GM12878 (cell line): ENCODE data around the gene HMCN1. TPM values are rescaled to one million over a fixed set of nuclear protein-coding genes. Genes with fewer than 3 reads are reported as not detected.

Source experiments
- ATAC-seq: fragments of 200-7000 bp; cut with Tn5 transposase; 3 replicates; pipeline ENCODE4 v1.9.1; 2020; ENCODE audit warnings: mild to moderate bottlenecking, moderate library complexity
- BruUV-seq: library from RNA; stranded (reverse); fragments of 400-500 nt; replicated peaks from 2 replicates; lab custom pipeline; 2021; lab: Mats Ljungman, UMichigan
- CTCF ChIA-PET: fragments of 300-600 bp; sonication (Branson Sonifier 250); formaldehyde crosslinking; extraction: SDS; loops from one replicate; lab custom pipeline; 2021; ENCODE audit warnings: inconsistent platforms; lab: Yijun Ruan, JAX
- POLR2A ChIA-PET: fragments of 350-600 bp; formaldehyde crosslinking; extraction: SDS; loops from one replicate; lab custom pipeline; 2021; ENCODE audit warnings: inconsistent platforms; lab: Charles Lee
- RAD21 ChIA-PET: fragments of 300-600 bp; sonication (Branson Sonifier 250); formaldehyde crosslinking; loops from one replicate; lab custom pipeline; 2023; ENCODE audit warnings: antibody characterized with exemption; ENCODE audit not compliant: unreplicated experiment; lab: Charles Lee
- SMC1A ChIA-PET: fragments of 300-600 bp; sonication (Branson Sonifier 250); formaldehyde crosslinking; loops from one replicate; lab custom pipeline; 2023; ENCODE audit not compliant: unreplicated experiment, uncharacterized antibody; lab: Charles Lee
- DNase-seq: peaks from one replicate; pipeline ENCODE4 v3.0.0-alpha.2; 2011; ENCODE audit warnings: low read depth, low spot score
- FAIRE-seq: peaks from 3 replicates; lab custom pipeline; 2011; peaks lifted over from hg19 to GRCh38; lab: Jason Lieb, UNC
- H2AFZ ChIP-seq: 2 replicates; pipeline ENCODE4 v1.6.0; 2011; ENCODE audit warnings: low read depth, low read length, control low read depth; ENCODE audit not compliant: control insufficient read depth
- H3K27ac ChIP-seq: 2 replicates; pipeline ENCODE4 v1.5.1; 2011; ENCODE audit warnings: control low read depth; ENCODE audit not compliant: control insufficient read depth, insufficient read depth
- H3K27me3 ChIP-seq, 2 experiments: replicated peaks in 1 of 2; 2 replicates each; pipeline versions ENCODE4 v1.6.0 to v1.6.1; 2011; ENCODE audit warnings: low read length in 1 of 2; ENCODE audit not compliant: control insufficient read depth in 2 of 2, insufficient read depth in 2 of 2
- H3K36me3 ChIP-seq, 2 experiments: 2 replicates each; pipeline ENCODE4 v1.5.1; 2011; ENCODE audit warnings: low read length in 1 of 2; ENCODE audit not compliant: control insufficient read depth in 2 of 2, insufficient read depth in 2 of 2
- H3K4me1 ChIP-seq: 2 replicates; pipeline ENCODE4 v1.6.1; 2011; ENCODE audit warnings: mild to moderate bottlenecking, low read length, moderate library complexity, mixed read lengths; ENCODE audit not compliant: control insufficient read depth, insufficient read depth
- H3K4me2 ChIP-seq: 2 replicates; pipeline ENCODE4 v1.6.0; 2011; ENCODE audit warnings: control low read depth; ENCODE audit not compliant: control insufficient read depth, insufficient read depth
- H3K4me3 ChIP-seq: fragments of 200-600 bp; sonication (generic); 2 replicates; pipeline ENCODE4 v1.5.1; 2016
- H3K79me2 ChIP-seq: 2 replicates; pipeline ENCODE4 v1.6.0; 2011; ENCODE audit warnings: low read length; ENCODE audit not compliant: control insufficient read depth, insufficient read depth
- H3K9ac ChIP-seq: 2 replicates; pipeline ENCODE4 v1.8.0; 2011; ENCODE audit warnings: low read length, control low read depth, mixed read lengths; ENCODE audit not compliant: control insufficient read depth, insufficient read depth
- H3K9me3 ChIP-seq: replicated peaks from 3 replicates; pipeline ENCODE4 v1.5.1; 2011; ENCODE audit warnings: mild to moderate bottlenecking, low read length; ENCODE audit not compliant: control insufficient read depth, insufficient read depth
- H4K20me1 ChIP-seq: 2 replicates; pipeline ENCODE4 v1.6.0; 2011; ENCODE audit not compliant: control insufficient read depth, insufficient read depth
- CBFB ChIP-seq: IDR thresholded peaks from 2 replicates; pipeline ENCODE4 v1.6.1; 2016; ENCODE audit warnings: antibody characterized with exemption, low read depth
- CHD4 ChIP-seq: fragments of 200-600 bp; sonication (generic); IDR thresholded peaks from 2 replicates; pipeline ENCODE4 v1.6.1; 2016; ENCODE audit warnings: mild to moderate bottlenecking
- HDAC2 ChIP-seq: fragments of 200-600 bp; sonication (generic); IDR thresholded peaks from 2 replicates; pipeline ENCODE4 v1.6.1; 2017
- HDAC6 ChIP-seq: fragments of 200-600 bp; sonication (generic); IDR thresholded peaks from one replicate; pipeline ENCODE4 v1.8.0; 2017; ENCODE audit warnings: antibody characterized with exemption; ENCODE audit not compliant: unreplicated experiment
- MYB ChIP-seq: fragments of 150-350 bp; IDR thresholded peaks from 2 replicates; pipeline ENCODE4 v1.6.1; 2014; ENCODE audit warnings: mild to moderate bottlenecking, low read depth, low read length, borderline replicate concordance
- NR2C1 ChIP-seq: fragments of 450-650 bp; IDR thresholded peaks from 2 replicates; pipeline ENCODE4 v1.6.1; 2017; ENCODE audit warnings: antibody characterized with exemption, mild to moderate bottlenecking, moderate library complexity
- NRF1 ChIP-seq: conservative IDR thresholded peaks from 2 replicates; pipeline ENCODE4 v1.6.1; 2011; ENCODE audit warnings: mild to moderate bottlenecking, low read depth, low read length, improper control_type of control experiment
- POLR2AphosphoS2 ChIP-seq: IDR thresholded peaks from 2 replicates; pipeline ENCODE4 v1.6.1; 2011; ENCODE audit warnings: low read depth, mild to moderate bottlenecking, low read length, improper control_type of control experiment, moderate library complexity
- SMC3 ChIP-seq: IDR thresholded peaks from 2 replicates; pipeline ENCODE4 v1.6.1; 2011; ENCODE audit warnings: low read length, improper control_type of control experiment, borderline replicate concordance
- STAT1 ChIP-seq: fragments of 450-650 bp; conservative IDR thresholded peaks from 2 replicates; pipeline ENCODE4 v1.6.1; 2014; ENCODE audit warnings: antibody characterized with exemption, mild to moderate bottlenecking
- WGBS: methylation state at CpG from one replicate; pipeline ENCODE4 v1.1.6; 2016; ENCODE audit warnings: low lambda C conversion rate; ENCODE audit not compliant: insufficient replicate concordance, insufficient coverage; ENCODE audit errors: missing lambda C conversion rate; 5-methylcytosine and 5-hydroxymethylcytosine counted together
- in situ Hi-C: fragments of 300-500 bp; cut with MboI; formaldehyde crosslinking; loops from 9 replicates; pipeline ENCODE4 v1.14.3; 2018; ENCODE audit warnings: mixed read lengths
- intact Hi-C: fragments of 100-400 bp; cut with micrococcal nuclease; formaldehyde crosslinking; loops from one replicate; pipeline ENCODE4 v1.14.2; 2022; ENCODE audit not compliant: unreplicated experiment
- polyA plus RNA-seq, 11 experiments: library from polyadenylated mRNA; depleted of rRNA in 4 of 11; unstranded in 6 of 11; stranded (reverse) in 5 of 11; fragments of >200 nt; fragmentation: Nextera tagmentation in 4 of 11; fragmentation: Illumina TruSeq in 1 of 11; extraction: Ambion mirVana in 4 of 11; extraction: Trizol in 1 of 11; gene quantifications; 1 replicate in 1 of 11; 2 replicates in 10 of 11; pipeline versions ENCODE4 v1.2.1 to v1.2.3, GENCODE V29; 2011 to 2016; ENCODE audit warnings: inconsistent platforms in 2 of 11, missing spikeins in 2 of 11, low read depth in 1 of 11
- total RNA-seq, 4 experiments: library from RNA; depleted of rRNA in 3 of 4; stranded (reverse); fragments of >200 nt in 3 of 4; fragmentation: Illumina TruSeq in 1 of 4; extraction: Trizol in 1 of 4; gene quantifications; 2 replicates each; pipeline versions ENCODE4 v1.2.1 to v1.2.3, GENCODE V29; 2013 to 2021
- TF ChIP-seq, protein P1 (sequence below): fragments of 450-650 bp; IDR thresholded peaks from 2 replicates; pipeline ENCODE4 v1.6.1; 2018; ENCODE audit warnings: borderline replicate concordance, mild to moderate bottlenecking; ENCODE audit not compliant: partially characterized antibody
- TF ChIP-seq, protein P2 (sequence below): IDR thresholded peaks from 2 replicates; pipeline ENCODE4 v1.6.1; 2011; ENCODE audit warnings: low read depth, low read length, improper control_type of control experiment, borderline replicate concordance

Gene HMCN1
- total and polyA plus RNA-seq, 10 of the 15 experiments (the other 5 are each of a cell fraction or from before 2014, with no cell fraction given), result under 0.01 to 0.07 TPM; not detected in 8

DNA sequence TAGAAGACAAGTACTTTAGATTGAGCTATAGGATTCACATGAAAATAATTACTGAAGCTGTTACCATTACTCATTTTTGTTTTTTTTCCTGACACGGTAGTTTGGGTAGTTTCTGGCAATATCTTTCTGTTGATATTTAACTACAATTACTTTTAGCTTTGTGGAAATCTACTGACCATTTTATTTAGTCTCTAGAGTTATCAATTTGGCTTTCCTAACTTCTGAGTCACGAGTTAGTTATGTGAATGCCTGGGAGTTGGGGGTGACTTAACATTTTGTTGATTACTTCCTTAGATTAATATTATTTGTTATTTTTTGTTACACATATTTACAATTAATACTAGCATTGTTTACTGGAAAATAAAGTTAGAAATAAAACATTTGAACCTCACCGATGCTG lies 160.6 kb downstream of the HMCN1 start:
- Histone ChIP-seq H4K20me1 (no peaks in the 10 kb centered on the region), H3K4me3 (no peak overlapping the region), H3K9ac (no peak overlapping the region), H3K36me3 (no peaks in the 10 kb centered on the region), H3K27me3 (no peaks in the 10 kb centered on the region; a peak in 1 of 4 replicates), H3K79me2 (no peaks in the 10 kb centered on the region), H2AFZ (no peak overlapping the region), H3K9me3 (no peaks in the 10 kb centered on the region), H3K27ac (no peak overlapping the region), H3K4me2 (no peak overlapping the region), H3K4me1 (no peaks in the 10 kb centered on the region)
- BruUV-seq, result no TSS peak
- no peak for ATAC-seq
- RAD21 ChIA-PET, result no interaction called here
- in situ Hi-C loops (no loop called here), intact Hi-C loops (no loop called here)
- no peak for DNase-seq
- TF ChIP-seq SMC3, result no peak
- no peak for TF ChIP-seq CBFB
- TF ChIP-seq MYB, result no peak
- TF ChIP-seq, protein P1, sequence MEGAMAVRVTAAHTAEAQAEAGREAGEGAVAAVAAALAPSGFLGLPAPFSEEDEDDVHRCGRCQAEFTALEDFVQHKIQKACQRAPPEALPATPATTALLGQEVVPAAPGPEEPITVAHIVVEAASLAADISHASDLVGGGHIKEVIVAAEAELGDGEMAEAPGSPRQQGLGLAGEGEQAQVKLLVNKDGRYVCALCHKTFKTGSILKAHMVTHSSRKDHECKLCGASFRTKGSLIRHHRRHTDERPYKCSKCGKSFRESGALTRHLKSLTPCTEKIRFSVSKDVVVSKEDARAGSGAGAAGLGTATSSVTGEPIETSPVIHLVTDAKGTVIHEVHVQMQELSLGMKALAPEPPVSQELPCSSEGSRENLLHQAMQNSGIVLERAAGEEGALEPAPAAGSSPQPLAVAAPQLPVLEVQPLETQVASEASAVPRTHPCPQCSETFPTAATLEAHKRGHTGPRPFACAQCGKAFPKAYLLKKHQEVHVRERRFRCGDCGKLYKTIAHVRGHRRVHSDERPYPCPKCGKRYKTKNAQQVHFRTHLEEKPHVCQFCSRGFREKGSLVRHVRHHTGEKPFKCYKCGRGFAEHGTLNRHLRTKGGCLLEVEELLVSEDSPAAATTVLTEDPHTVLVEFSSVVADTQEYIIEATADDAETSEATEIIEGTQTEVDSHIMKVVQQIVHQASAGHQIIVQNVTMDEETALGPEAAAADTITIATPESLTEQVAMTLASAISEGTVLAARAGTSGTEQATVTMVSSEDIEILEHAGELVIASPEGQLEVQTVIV, result no peak
- no peak for TF ChIP-seq HDAC6
- no peak for TF ChIP-seq CHD4
- no peak for TF ChIP-seq NRF1
- no peak for TF ChIP-seq STAT1
- no peak for TF ChIP-seq HDAC2
- no peak for TF ChIP-seq NR2C1
- TF ChIP-seq, protein P2, sequence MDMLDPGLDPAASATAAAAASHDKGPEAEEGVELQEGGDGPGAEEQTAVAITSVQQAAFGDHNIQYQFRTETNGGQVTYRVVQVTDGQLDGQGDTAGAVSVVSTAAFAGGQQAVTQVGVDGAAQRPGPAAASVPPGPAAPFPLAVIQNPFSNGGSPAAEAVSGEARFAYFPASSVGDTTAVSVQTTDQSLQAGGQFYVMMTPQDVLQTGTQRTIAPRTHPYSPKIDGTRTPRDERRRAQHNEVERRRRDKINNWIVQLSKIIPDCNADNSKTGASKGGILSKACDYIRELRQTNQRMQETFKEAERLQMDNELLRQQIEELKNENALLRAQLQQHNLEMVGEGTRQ, result no peak
- TF ChIP-seq POLR2AphosphoS2, result no peak
- no peak for FAIRE-seq
- CTCF ChIA-PET, result no interaction called here
- POLR2A ChIA-PET, result no interaction called here
- 9% methylated on average over 3 of the region's 3 CpGs for WGBS
- SMC1A ChIA-PET, result no interaction called here
